ENCODE results near the gene HEATR3.

The HEATR3 gene

GRCh38 chr16:50086176-50086575 is 20.4 kb downstream of the HEATR3 start:
- in situ Hi-C loops (cut with MboI; ENCODE audit: low pct_unique_long_range_greater_than_20kb, low sequenced_read_pairs, unreplicated experiment) = no loop called here
- no peak for TF ChIP-seq CTCF (IDR thresholded peaks at IDR 0.05; ENCODE audit: extremely low read depth, insufficient read depth, missing control alignments)
- DNase-seq (ENCODE audit: low spot score) = no peak

GRCh38 chr16:50088302-50088701 is 22.5 kb downstream of the HEATR3 start:
- no peak for TF ChIP-seq CTCF (IDR thresholded peaks at IDR 0.05; ENCODE audit: extremely low read depth, insufficient read depth, missing control alignments)
- in situ Hi-C loops (cut with MboI; ENCODE audit: low pct_unique_long_range_greater_than_20kb, low sequenced_read_pairs, unreplicated experiment) = no loop called here
- no peak for DNase-seq (ENCODE audit: low spot score)

GRCh38 chr16:50092891-50093290 is 27.1 kb downstream of the HEATR3 start:
- DNase-seq (ENCODE audit: low spot score) = no peak
- no peak for TF ChIP-seq CTCF (IDR thresholded peaks at IDR 0.05; ENCODE audit: extremely low read depth, insufficient read depth, missing control alignments)
- in situ Hi-C loops (cut with MboI; ENCODE audit: low pct_unique_long_range_greater_than_20kb, low sequenced_read_pairs, unreplicated experiment) = no loop called here

- in situ Hi-C loops (cut with MboI; ENCODE audit: low pct_unique_long_range_greater_than_20kb, low sequenced_read_pairs, unreplicated experiment) = no loop called here
- DNase-seq (ENCODE audit: low spot score) = peak; percentile 24
- TF ChIP-seq CTCF (IDR thresholded peaks at IDR 0.05; ENCODE audit: extremely low read depth, insufficient read depth, missing control alignments) = no peak
Measured at GRCh38 chr16:50093607-50094539, 28.1 kb downstream of the HEATR3 start.

GRCh38 chr16:50096791-50097190 is 31.0 kb downstream of the HEATR3 start:
- no peak for DNase-seq (ENCODE audit: low spot score)
- in situ Hi-C loops (cut with MboI; ENCODE audit: low pct_unique_long_range_greater_than_20kb, low sequenced_read_pairs, unreplicated experiment) = no loop called here
- no peak for TF ChIP-seq CTCF (IDR thresholded peaks at IDR 0.05; ENCODE audit: extremely low read depth, insufficient read depth, missing control alignments)

GRCh38 chr16:50099957-50100648 is 34.3 kb downstream of the HEATR3 start:
- no peak for DNase-seq (ENCODE audit: low spot score)
- in situ Hi-C loops (cut with MboI; ENCODE audit: low pct_unique_long_range_greater_than_20kb, low sequenced_read_pairs, unreplicated experiment) = no loop called here
- no peak for TF ChIP-seq CTCF (IDR thresholded peaks at IDR 0.05; ENCODE audit: extremely low read depth, insufficient read depth, missing control alignments)
